Activated CD4-positive, alpha-beta T cell treated with anti-CD3 and anti-CD28 coated beads, Interleukin-2, amount 10 ng/mL, durations not matched to agents 7 days and 5 days (primary cell): ENCODE measurements around the gene ATP2B1. TPM values are rescaled to one million over a fixed set of nuclear protein-coding genes. Genes with fewer than 3 reads are reported as not detected.

ENCODE experiments used
- CTCF ChIA-PET: fragments of 350-600 bp; sonication (Branson Sonifier 250); formaldehyde crosslinking; loops from one replicate; lab custom pipeline; 2021; ENCODE audit warnings: antibody characterized with exemption; lab: Charles Lee
- POLR2A ChIA-PET: fragments of 350-600 bp; sonication (Branson Sonifier 250); formaldehyde crosslinking; loops from one replicate; lab custom pipeline; 2021; ENCODE audit warnings: antibody characterized with exemption; lab: Charles Lee
- DNase-seq: peaks from one replicate; pipeline ENCODE4 v3.0.0-alpha.2; 2020
- H3K27ac Mint-ChIP-seq: one replicate; pipeline ENCODE4 v1.8.0; 2021; ENCODE audit warnings: mild to moderate bottlenecking, moderate library complexity, mixed read lengths
- H3K27me3 Mint-ChIP-seq: one replicate; pipeline ENCODE4 v1.8.0; 2021; ENCODE audit warnings: mixed read lengths
- H3K36me3 Mint-ChIP-seq: one replicate; pipeline ENCODE4 v1.8.0; 2021; ENCODE audit warnings: low read depth, mixed read lengths
- H3K4me1 Mint-ChIP-seq: one replicate; pipeline ENCODE4 v1.8.0; 2021; ENCODE audit warnings: mixed read lengths
- H3K4me3 Mint-ChIP-seq: one replicate; pipeline ENCODE4 v1.8.0; 2021; ENCODE audit warnings: mild to moderate bottlenecking, moderate library complexity, mixed read lengths
- H3K9me3 Mint-ChIP-seq: one replicate; pipeline ENCODE4 v1.8.0; 2021; ENCODE audit warnings: mixed read lengths
- total RNA-seq, 2 experiments: library from RNA; stranded (reverse); gene quantifications; one replicate each; pipeline ENCODE4 v1.2.3, GENCODE V29; 2021

ATP2B1 gene
- total RNA-seq, 2 experiments from 2014 or later, result 24.2 to 26.6 TPM

- ChIA-PET CTCF (interaction anchor here (0.9 to 1.5 kb wide), 3 partner anchors 9 to 29 kb away, joined by 3 to 4 read pairs (median 3); no protein-coding TSS in a partner anchor), POLR2A (no interaction called here)
- Mint-ChIP-seq H3K9me3 (no peaks in the 10 kb centered on the region), H3K36me3 (peaks cover 2% of the 10 kb centered on the region), H3K4me3 (no peak overlapping the region), H3K27ac (no peak overlapping the region), H3K27me3 (no peaks in the 10 kb centered on the region), H3K4me1 (no peaks in the 10 kb centered on the region)
- DNase-seq, result no peak
Observed at GRCh38 chr12:89552376-89552775, 156.3 kb downstream of the ATP2B1 start.

DNA sequence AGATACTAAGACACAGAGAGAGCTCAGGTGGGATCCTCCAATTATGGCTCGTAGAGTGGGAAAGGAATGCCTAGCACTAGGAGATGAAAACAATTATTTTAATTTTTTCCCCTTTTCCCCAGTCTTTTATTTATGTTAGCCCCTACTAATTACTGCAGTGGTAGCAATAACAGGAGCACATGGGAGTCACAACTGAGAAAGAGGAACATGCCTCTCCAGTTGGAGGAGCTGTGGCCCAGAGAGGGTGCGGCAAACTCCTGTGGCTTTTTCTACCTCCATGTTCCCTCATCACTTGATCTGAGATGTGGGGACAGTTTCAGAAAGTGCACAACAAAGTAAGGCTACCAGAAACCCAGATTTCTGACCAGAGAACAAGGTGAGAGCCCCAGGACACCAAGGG is 156.9 kb downstream of the ATP2B1 start:
- Mint-ChIP-seq H3K27me3 (no peaks in the 10 kb centered on the region), H3K27ac (no peak overlapping the region), H3K9me3 (no peaks in the 10 kb centered on the region), H3K4me3 (no peak overlapping the region), H3K36me3 (peaks cover 2% of the 10 kb centered on the region), H3K4me1 (no peaks in the 10 kb centered on the region)
- ChIA-PET POLR2A (no interaction called here), CTCF (interaction anchor here (1.4 to 1.5 kb wide), 2 partner anchors 9 to 14 kb away, joined by 3 to 4 read pairs; no protein-coding TSS in a partner anchor)
- DNase-seq, result no peak

- H3K4me1 Mint-ChIP-seq, result peaks cover 3% of the 10 kb centered on the region
- H3K4me3 Mint-ChIP-seq, result no peak overlapping the region
- no peaks in the 10 kb centered on the region for H3K36me3 Mint-ChIP-seq
- CTCF ChIA-PET, result interaction anchor here (1.1 kb wide), 1 partner anchor 14 kb away, joined by 3 read pairs; no protein-coding TSS in a partner anchor
- H3K9me3 Mint-ChIP-seq, result no peaks in the 10 kb centered on the region
- H3K27ac Mint-ChIP-seq, result no peak overlapping the region
- H3K27me3 Mint-ChIP-seq, result no peaks in the 10 kb centered on the region
- POLR2A ChIA-PET, result interaction anchor here (0.5 kb wide), 1 partner anchor 149 kb away, joined by 4 read pairs; no protein-coding TSS in a partner anchor
- DNase-seq, result no peak
Observed at GRCh38 chr12:89547101-89547500, 161.5 kb downstream of the ATP2B1 start.

DNA sequence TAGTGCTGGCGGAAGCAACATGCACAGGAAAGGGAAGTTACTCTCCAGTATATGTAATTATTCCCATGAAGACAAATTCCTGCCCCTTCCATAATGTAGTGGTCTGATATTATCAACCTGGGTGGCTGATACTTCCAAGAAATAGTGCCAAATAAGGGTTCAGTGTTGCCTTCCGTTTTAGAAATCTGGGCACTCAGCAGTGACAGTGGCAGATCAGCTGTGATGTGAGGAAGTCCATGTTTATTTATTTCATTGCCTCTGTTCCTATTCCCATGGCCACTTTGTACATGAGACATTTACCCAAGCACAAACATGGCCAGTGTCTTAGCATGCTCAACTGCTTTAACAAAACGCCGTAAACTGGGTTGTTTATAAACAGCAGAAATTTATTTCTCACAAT is 162.5 kb downstream of the ATP2B1 start:
- Mint-ChIP-seq H3K4me3 (no peak overlapping the region), H3K4me1 (peaks cover 3% of the 10 kb centered on the region), H3K36me3 (no peaks in the 10 kb centered on the region), H3K27ac (no peak overlapping the region), H3K9me3 (no peaks in the 10 kb centered on the region), H3K27me3 (no peaks in the 10 kb centered on the region)
- no peak for DNase-seq
- ChIA-PET CTCF (no interaction called here), POLR2A (no interaction called here)

GRCh38 chr12:89544681-89545184 is 163.9 kb downstream of the ATP2B1 start:
- no peaks in the 10 kb centered on the region for H3K36me3 Mint-ChIP-seq
- H3K9me3 Mint-ChIP-seq, result no peaks in the 10 kb centered on the region
- CTCF ChIA-PET, result interaction anchor here (0.6 to 2.7 kb wide), 7 partner anchors 15 to 1477 kb away, joined by 3 to 11 read pairs (median 3); no protein-coding TSS in a partner anchor
- H3K27me3 Mint-ChIP-seq, result no peaks in the 10 kb centered on the region
- DNase-seq, result no peak
- no peak overlapping the region for H3K4me3 Mint-ChIP-seq
- peaks cover 3% of the 10 kb centered on the region for H3K4me1 Mint-ChIP-seq
- H3K27ac Mint-ChIP-seq, result no peak overlapping the region
- POLR2A ChIA-PET, result no interaction called here

- ChIA-PET POLR2A (no interaction called here), CTCF (interaction anchor here (0.9 to 2.7 kb wide), 8 partner anchors 14 to 559 kb away, joined by 3 to 11 read pairs (median 4); no protein-coding TSS in a partner anchor)
- H3K27ac Mint-ChIP-seq, result no peak overlapping the region
- peaks cover 3% of the 10 kb centered on the region for H3K4me1 Mint-ChIP-seq
- no peaks in the 10 kb centered on the region for H3K9me3 Mint-ChIP-seq
- DNase-seq, result no peak
- no peak overlapping the region for H3K4me3 Mint-ChIP-seq
- H3K36me3 Mint-ChIP-seq, result no peaks in the 10 kb centered on the region
- H3K27me3 Mint-ChIP-seq, result no peaks in the 10 kb centered on the region
Observed at GRCh38 chr12:89544022-89544421, 164.6 kb downstream of the ATP2B1 start.

DNA sequence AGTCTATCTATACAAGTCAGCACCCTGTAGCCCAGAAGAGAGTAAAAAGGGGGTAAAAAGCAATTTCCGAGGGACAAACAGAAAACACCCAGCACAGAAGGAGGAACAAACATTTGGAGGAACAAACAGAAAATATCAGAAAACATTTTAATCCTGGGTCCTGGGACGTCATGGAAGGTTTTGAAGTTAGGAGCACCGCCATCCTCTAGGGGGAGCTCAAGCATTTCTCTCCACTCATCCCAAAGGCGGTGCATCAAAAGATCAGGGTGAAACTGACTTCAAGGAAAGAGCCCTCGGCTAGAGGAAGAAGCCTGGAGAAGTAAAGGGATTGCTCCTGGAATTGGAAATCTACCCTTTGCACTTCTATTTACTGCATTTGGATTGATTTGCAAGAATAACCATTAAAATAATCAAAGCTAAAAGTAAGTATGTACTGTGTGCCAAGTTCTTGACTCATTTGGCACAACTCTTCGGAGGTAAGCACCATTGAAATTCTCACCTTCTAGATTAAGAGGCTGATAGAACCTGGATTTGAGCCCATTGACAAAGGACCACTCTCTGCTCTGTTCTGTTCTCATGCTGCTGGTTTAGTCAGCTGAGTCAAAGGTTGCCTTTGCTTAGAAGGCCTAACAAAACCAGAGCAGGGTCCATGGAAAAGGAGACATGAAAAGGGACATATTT is 165.6 kb downstream of the ATP2B1 start:
- H3K27me3 Mint-ChIP-seq, result no peaks in the 10 kb centered on the region

GRCh38 chr12:89542236-89542635 is 166.4 kb downstream of the ATP2B1 start:
- H3K27me3 Mint-ChIP-seq, result no peaks in the 10 kb centered on the region

More for the DNA sequence above, 165.6 kb downstream of the ATP2B1 start:
- Mint-ChIP-seq H3K36me3 (no peaks in the 10 kb centered on the region), H3K4me1 (peaks cover 3% of the 10 kb centered on the region), H3K4me3 (no peak overlapping the region), H3K9me3 (no peaks in the 10 kb centered on the region), H3K27ac (peak overlapping the region; percentile 15)
- peak; percentile 78 for DNase-seq
- CTCF ChIA-PET, result interaction anchor here (0.6 to 2.7 kb wide), 10 partner anchors 9 to 574 kb away, joined by 3 to 11 read pairs (median 4); no protein-coding TSS in a partner anchor
- POLR2A ChIA-PET, result no interaction called here

DNA sequence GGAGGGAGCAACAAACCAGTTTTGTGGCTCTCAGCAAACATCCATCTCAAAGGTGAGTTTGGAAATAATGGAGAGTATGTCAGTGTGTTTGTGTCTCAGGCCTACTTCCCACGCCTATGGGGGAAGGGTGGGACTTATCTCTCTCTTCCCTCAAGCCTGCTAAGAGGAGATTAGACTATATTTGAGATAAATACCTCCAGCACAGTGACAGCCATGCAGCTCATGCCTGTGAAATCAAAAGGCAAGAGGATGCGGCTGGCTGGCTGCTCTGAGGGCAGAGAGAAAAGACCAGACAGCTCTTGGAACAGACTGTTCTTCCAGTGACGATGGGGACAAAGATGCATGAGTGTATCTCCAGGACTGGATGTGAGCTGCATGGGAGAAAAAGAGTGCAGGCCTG is 168.1 kb downstream of the ATP2B1 start:
- H3K27ac Mint-ChIP-seq, result no peak overlapping the region
- H3K4me3 Mint-ChIP-seq, result no peak overlapping the region
- no peak for DNase-seq
- H3K36me3 Mint-ChIP-seq, result no peaks in the 10 kb centered on the region
- POLR2A ChIA-PET, result no interaction called here
- peaks cover 3% of the 10 kb centered on the region for H3K4me1 Mint-ChIP-seq
- H3K9me3 Mint-ChIP-seq, result no peaks in the 10 kb centered on the region
- H3K27me3 Mint-ChIP-seq, result no peaks in the 10 kb centered on the region
- CTCF ChIA-PET, result interaction anchor here (1.1 kb wide), 1 partner anchor 9 kb away, joined by 3 read pairs; no protein-coding TSS in a partner anchor

More at GRCh38 chr12:89542236-89542635, 166.4 kb downstream of the ATP2B1 start:
- no peak overlapping the region for H3K27ac Mint-ChIP-seq
- DNase-seq, result no peak
- no peaks in the 10 kb centered on the region for H3K9me3 Mint-ChIP-seq
- H3K4me3 Mint-ChIP-seq, result no peak overlapping the region
- CTCF ChIA-PET, result interaction anchor here (0.6 to 2.7 kb wide), 8 partner anchors 9 to 574 kb away, joined by 3 to 11 read pairs (median 6); no protein-coding TSS in a partner anchor
- H3K4me1 Mint-ChIP-seq, result peaks cover 3% of the 10 kb centered on the region
- POLR2A ChIA-PET, result no interaction called here
- no peaks in the 10 kb centered on the region for H3K36me3 Mint-ChIP-seq

- CTCF ChIA-PET, result interaction anchor here (1.1 to 1.9 kb wide), 3 partner anchors 8 to 170 kb away, joined by 3 to 6 read pairs (median 3); partner anchors contain the start of gene POC1B
- no peak overlapping the region for H3K4me3 Mint-ChIP-seq
- no peak for DNase-seq
- POLR2A ChIA-PET, result no interaction called here
- peaks cover 3% of the 10 kb centered on the region for H3K4me1 Mint-ChIP-seq
- no peaks in the 10 kb centered on the region for H3K27me3 Mint-ChIP-seq
- no peaks in the 10 kb centered on the region for H3K36me3 Mint-ChIP-seq
- no peak overlapping the region for H3K27ac Mint-ChIP-seq
- H3K9me3 Mint-ChIP-seq, result no peaks in the 10 kb centered on the region
Observed at GRCh38 chr12:89539426-89540223, 169.0 kb downstream of the ATP2B1 start.

DNA sequence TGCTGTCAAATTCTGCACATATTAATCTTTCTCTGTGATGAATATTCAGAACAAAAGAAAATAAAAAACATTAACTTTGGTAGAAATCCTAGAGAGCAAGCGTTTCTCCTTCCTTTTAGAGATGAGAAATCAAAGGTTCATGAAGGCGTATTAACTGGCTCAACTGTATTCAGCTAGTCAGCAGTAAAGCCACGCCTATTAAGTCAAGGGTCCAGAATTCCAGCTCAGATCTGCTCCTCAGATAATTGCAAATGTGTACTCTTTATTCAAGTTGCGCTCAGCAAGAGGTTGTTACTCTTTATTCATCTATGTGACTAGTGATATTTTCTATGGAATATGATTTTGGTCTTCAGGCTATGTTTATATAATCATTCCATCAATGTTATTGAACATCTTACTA is 169.7 kb downstream of the ATP2B1 start:
- Mint-ChIP-seq H3K4me3 (no peak overlapping the region), H3K27ac (no peak overlapping the region), H3K4me1 (peaks cover 3% of the 10 kb centered on the region), H3K9me3 (no peaks in the 10 kb centered on the region), H3K27me3 (no peaks in the 10 kb centered on the region), H3K36me3 (no peaks in the 10 kb centered on the region)
- CTCF ChIA-PET, result interaction anchor here (1.2 to 1.9 kb wide), 2 partner anchors 13 to 171 kb away, joined by 3 to 6 read pairs; partner anchors contain the start of gene POC1B
- POLR2A ChIA-PET, result no interaction called here
- DNase-seq, result no peak
